GM18520 (cell line): ENCODE measurements around the gene FAM174B.

Experiments
- ATAC-seq: cut with Tn5 transposase; IDR thresholded peaks from one replicate; pipeline ENCODE4 v1.9.1; 2021; ENCODE audit not compliant: unreplicated experiment

FAM174B gene

DNA sequence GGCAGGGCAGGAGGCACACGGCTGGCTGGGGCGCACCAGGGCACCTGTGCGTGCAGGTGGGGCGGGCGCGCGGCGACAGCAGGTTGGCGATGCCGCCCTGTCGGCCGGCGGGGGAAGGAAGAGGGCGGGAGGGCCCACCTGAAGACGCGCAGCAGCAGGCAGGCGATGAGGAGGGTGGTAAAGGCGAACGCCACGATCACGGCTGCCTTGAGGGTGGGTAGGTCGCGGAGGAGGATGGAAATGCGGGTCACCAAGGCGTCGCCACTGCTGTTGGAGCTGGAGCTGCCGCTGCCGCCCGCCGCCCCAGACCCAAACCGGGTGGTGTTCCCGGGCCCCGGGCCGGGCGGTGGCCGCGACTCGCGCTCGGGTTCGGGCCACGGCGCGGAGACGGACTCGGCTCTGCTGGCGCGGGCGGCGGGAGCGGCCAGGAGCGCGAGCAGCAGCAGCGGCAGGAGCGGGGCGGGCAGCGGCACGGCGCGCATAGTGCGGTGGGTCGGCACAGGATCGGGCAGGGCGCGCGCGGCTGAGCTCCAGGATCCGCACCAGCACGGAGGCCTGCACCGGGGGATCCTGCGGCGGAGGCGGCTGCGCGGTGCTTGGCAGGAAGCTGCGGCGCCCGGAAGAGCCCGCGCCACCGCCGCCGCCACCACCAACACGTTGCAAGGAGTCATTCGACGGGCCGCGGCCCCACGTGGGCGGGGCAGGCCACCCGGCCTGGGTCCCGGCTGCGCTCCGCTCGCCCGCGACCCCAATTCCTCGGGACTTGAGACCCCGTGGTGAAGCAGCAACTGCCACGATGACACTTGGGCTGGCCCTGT is at the start of gene FAM174B:
TSS of gene FAM174B (minus strand) at position 598 of the 818 bp plus-strand sequence.
- no peak for ATAC-seq

DNA sequence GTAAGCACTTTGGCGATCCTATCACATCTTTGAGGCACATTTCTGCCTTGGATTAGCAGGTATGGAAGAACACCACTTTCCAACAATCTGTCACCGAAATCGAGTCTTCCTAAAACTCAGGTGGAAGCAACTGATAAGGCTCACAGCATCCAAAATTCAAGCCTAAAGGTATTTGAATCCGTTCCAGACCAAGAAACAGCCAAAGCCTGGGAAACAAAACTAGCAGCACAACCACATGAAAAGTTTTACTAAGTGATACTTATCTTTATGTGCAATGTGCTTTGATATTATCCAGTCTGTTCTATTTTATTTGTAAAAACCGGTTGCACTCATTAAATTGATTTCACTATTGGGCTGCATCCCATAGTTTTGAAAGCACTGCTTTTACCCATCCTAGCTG is 40.5 kb upstream of the FAM174B start:
- no peak for ATAC-seq

DNA sequence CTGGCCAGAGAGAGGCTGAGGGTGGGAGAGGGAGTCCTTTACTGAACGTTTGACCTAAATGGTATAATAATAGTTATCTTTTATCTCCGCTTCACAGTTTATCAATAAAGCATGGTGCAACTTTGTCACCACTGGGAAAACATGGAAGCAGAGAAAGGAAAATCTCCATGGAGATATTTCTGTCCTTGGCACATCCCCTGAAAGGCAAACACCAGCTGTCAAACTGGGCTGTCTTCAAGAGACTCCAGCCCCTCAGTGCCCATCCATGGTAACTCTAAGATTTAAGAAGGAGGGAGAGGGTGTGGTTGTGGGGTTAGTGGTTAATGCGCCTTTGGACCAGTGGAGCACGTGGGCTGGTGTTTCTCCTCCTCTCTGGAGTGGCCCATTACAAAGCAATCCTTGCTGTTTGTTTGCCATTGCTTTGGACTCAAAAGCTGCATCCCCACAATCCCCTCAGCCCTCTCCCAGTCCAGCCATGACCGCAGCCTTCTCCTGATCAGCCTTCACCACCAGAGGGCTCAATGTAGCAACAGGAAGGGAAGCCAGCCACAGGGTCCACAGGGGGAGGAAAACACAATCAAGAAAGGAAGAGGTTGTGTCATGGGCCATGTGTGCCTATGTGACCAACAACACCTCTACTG is 38.2 kb upstream of the FAM174B start:
- ATAC-seq, result no peak

DNA sequence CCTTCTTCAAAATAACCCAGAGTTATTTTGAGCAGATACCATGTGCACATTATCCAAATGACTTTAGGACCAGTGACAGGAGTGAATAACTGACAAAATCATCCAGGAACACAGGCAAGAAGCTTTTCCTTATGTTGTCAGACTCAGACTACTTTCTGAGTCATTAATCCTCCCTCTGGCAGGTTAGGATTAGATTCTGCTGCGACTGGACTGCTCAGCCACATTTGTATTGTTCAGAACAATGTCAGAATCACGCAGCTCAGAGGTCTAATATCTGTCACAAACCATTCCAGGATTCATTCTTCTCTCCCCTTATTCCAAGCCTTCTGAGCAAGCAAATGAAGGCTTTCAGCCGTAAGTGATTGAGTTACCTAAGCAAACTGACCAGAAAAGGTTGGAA is 34.8 kb upstream of the FAM174B start:
- no peak for ATAC-seq

DNA sequence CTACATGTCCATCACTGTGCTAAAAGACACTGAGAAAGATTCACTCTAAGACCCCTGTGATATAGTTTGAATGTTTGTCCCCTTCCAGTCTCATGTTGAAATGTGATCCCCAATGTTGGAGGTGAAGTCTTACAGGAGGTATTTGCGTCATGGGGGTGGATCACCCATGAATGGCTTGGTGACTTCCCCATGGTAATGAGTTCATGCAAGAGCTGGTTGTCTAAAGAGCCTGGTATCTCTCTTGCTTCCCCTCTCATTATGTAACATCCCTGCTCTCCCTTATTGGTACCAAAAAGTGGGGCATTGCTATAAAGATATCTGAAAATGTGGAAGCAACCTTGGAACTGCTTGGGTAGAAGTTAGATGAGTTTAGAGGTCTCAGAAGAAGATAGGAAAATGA is 32.2 kb upstream of the FAM174B start:
- no peak for ATAC-seq

DNA sequence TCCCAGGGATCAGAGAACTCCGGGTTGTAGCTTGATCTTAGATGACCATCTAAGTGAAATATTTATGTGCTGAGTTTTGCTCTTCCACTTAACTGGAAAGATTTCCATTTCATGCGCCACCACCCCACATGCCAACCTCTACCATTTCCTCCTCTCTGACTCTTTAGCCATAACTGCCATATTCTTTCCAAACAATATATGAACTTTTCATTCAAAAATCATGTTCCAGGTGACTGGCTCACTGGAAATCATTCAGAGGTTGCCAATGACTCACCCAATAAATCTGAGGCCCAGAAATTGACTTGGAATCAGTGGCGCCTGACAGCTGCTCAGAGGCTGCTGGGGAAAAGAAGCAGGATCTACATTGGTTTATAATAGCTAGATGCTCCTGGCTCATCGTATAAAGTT is 31.6 kb upstream of the FAM174B start:
- ATAC-seq, result no peak

DNA sequence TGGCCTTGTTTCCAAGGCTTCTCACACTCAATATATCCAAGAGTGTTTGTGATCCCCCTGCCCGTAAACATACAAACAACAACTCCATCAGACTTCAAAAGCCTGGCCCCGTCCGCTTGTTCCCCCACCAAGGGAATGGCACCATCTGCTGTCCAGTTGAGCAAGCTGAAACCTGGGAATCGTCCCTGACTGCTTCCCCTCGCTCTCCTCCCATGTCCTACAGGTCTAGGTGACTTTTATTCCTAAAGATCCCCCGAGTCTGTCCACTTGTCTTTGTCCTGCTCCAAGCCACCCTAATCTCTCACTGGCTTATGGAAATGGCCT is 27.9 kb upstream of the FAM174B start:
- no peak for ATAC-seq

DNA sequence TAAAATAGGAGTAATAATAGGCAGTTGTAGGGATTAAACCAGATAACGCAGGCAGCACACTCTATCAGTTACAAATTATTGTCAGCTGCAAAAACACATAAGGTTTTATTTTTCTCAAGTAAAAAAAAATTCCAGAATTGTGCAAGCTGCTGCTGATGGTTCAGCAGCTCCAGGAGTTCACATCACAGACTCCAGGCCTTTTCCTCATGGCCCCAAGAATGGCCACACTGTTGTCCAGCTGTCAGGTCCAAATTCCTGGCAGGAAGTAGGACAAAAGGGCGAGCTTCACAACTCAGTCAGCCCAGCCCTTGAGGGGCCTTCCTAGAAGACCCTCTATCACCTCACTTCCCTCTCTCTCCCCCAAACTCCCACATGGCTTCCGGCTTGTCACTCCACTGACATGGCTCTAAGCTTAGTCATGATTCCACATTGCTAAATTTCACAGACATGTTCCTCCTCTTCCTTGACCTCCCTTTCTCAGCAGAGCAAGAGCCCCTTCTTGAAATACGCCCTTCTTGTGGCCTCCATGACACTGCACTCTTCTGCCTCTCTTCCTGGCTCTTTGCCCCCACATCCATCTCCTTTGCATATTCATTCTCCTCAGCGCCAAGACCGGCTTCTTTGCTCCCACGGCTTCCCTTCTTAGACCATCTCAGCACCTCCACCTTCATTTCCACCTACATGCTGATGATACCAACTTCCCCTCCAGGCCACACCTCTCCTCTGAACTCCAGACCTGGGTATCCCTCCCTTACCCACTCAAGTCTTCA is 27.4 kb upstream of the FAM174B start:
- ATAC-seq, result no peak

DNA sequence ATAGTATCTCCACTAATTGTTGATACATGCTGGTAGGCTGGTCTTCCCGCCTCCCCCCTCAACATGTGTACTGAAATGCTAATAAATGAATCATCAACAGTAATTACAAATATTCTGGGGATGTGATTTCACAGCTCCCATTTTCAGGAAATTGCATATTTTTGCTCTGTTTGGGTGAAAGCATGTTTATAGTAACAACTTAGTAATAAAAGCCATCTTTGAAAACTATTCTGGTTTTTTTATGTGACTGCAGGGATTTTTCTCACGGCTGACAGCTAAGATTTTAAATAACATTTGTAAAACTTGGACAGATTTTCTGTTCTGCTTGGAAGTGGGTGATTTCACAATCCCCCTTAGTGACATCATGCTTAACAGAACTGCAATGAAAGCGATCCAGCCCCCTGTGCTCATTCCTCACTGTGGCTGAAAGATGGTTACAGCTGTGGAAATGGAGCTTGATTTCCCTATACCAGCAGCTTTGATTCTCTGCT is 25.6 kb upstream of the FAM174B start:
- ATAC-seq, result no peak

DNA sequence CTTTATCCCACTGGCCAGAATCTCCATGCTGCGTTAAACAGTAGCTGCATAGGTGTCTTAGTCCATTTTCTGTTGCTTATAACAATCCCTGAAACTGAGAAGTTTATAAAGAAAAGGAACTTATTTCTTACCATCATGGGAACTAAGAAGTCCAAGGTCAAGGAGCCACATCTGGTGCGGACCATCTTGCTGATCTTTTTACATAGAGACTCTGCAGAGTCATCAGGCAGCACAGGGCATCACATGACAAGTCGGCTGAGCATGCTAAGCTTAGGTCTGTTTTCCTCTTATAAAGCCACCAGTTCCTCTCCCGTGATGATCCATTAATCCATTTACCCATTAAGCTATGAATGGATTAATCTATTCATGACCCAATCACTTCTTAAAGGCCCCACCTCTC is 22.4 kb upstream of the FAM174B start:
- no peak for ATAC-seq

DNA sequence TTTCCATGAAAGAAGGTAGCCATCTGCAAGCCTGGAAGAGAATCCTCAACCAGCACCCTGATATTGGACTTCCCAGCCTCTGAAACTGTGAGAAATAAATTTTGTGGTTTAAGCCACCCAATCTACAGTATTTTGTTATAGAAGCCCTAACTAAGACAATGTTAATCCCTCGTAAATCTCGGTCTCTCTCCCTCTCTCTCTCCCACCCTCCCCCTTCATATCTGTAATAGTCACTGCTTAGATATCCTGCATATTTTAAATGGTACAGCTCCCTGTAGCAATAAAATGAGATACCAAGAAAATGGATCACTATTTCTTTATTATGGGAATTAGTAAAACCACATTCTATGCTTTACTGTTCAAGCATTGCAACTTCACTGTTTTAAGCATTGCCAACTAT is 21.0 kb upstream of the FAM174B start:
- ATAC-seq, result no peak

DNA sequence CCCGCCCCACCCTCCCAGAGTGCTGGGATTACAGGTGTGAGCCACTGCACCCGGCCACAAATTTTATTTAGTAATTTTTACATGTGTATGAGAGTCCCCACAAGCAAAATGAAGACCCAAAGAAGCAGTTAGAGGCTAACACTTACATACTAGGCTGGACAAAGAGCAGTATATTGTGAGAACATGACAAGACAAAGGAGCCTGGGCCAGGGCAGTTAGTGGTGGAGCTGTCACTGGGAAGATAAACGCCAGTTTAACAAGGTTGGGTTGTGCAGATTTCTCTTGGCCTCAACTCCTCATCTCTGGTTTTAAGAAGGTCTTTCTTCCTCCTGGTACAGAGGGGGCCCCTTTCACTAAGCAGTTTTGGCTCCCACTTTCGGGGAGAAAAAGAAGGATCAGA is 19.9 kb upstream of the FAM174B start:
- ATAC-seq, result no peak

DNA sequence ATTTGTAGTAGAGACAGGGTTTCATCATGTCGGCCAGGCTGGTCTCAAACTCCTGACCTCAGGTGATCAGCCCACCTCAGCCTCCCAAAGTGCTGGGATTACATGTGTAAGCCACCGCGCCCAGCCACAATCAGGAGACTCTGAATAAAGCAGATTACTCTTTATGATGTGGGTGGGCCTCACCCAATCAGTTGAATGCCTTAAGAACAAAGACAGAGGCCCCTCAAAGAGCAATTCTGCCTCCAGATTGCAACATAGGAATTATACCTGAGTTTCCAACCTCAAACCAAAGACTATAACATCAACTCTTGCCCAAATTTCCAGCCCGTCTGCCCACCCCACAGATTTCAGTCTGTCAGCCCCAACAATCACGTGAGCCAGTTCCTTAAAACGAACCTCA is 18.8 kb upstream of the FAM174B start:
- no peak for ATAC-seq

DNA sequence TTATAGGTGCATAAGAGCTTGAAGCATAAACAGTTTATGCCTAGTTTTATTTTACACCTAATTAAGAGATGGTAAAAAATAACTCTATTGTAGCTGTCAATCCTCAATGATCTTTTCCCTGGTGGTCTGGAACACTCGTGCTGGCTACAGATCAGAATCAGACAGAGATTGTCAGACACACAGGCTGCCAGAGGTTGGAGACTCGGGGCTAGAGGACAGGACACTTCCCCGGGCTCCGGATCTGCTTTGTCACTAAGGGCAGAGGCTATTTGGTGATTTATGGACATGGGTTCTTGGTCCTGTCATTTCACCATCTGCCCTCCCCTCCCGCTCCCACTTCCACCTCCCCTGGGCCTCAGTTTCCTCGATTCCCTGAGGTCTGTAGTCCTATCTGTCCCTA is 16.5 kb upstream of the FAM174B start:
- ATAC-seq, result no peak

DNA sequence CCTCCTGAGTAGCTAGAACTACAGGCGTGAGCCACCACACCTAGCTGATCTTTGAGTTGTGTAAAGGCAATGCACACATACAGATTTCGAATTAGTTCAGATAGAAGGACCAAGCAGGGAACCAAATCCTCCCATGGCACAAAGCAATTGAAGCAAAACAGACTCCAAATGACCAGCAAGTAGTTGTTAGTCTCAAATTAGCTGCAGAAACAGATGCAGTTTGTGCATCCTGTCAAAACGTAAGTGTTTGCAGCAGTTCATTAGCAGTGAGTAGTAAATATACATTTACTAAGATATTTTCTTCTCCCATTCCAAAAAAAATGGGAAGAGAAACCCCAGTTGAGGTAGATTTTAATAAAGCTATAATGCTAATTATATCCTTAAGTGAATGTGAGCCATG is 15.8 kb upstream of the FAM174B start:
- no peak for ATAC-seq

DNA sequence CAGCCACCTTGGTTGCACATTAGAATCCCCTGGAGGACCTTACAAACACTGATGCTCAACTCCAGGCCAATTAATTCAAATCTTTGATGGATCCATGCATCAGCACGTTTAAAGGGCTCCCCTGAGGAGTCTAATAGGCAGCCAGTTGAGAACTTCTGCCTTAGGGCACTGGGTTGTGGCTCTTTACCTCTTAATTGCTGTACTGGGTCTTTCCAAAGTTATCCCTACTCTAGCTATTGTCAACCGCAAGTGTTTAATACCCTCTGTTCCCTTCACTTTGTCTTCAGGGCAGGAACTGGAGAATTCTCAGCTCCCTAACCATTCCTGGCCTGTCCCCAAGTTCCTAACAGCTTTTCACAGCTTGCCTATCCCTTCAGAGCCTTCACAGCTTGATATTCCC is 15.0 kb upstream of the FAM174B start:
- ATAC-seq, result no peak

DNA sequence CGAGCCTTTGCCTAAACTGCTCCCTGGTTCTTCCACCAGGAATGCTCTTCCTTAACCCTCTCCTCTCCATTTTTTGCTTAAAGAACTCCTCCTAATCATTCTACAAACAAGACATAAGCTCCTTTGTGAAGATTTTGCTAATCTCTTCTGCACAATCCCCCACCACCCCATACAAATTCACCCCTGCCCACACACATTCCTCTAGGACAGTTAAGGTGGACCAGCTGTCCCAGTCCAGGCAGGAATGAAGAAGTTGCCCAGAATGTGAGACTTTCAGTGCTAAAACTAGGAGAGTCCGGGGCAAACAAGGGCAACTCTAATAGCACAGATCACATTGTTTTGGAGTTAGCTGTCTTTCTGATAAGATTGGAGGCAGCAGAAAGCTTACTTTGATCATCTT is 13.9 kb upstream of the FAM174B start:
- ATAC-seq, result no peak

DNA sequence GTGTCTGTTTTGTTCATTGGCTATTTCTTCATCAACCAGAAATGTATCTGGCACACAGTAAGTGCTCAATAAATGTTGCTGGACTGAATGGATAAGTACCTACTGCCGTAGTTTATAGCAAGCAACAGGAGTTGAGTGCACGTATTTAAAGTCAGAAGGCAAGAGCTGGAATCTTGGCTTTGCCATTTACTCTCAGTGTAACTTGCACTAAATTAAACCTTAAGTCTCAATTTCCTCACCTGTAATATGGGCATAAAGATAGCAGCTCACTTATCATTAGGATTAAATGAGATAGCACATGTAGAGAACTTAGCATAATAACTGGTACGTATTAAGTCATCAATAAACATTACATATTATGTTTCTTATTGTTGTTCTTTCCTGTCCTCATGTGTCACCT is 13.0 kb upstream of the FAM174B start:
- ATAC-seq, result no peak

DNA sequence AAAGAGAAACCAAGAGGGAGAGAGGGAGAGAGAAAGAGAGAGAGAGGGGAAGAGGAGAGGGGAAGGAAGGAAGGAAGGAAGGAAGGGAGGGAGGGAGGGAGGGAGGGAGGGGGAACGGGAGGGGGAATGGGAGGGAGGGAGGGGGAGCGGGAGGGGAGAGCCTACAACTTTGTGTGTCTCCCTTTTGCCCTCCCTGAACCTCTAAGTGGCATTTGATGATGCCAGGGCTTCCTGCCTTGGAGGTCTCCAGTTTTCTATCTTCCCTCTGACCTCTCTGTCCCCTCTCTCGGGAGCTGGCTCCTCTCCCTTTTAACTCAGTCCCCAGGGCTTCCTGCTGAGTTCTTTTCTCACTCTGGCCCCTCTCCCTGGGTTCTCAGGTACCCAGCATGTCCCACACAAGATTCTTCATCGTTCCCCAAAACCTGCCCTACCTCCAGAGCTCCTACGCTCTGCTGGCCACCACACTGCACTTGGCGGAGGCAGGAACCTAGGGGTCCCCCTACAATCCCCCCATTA is 12.5 kb upstream of the FAM174B start:
- ATAC-seq, result no peak

DNA sequence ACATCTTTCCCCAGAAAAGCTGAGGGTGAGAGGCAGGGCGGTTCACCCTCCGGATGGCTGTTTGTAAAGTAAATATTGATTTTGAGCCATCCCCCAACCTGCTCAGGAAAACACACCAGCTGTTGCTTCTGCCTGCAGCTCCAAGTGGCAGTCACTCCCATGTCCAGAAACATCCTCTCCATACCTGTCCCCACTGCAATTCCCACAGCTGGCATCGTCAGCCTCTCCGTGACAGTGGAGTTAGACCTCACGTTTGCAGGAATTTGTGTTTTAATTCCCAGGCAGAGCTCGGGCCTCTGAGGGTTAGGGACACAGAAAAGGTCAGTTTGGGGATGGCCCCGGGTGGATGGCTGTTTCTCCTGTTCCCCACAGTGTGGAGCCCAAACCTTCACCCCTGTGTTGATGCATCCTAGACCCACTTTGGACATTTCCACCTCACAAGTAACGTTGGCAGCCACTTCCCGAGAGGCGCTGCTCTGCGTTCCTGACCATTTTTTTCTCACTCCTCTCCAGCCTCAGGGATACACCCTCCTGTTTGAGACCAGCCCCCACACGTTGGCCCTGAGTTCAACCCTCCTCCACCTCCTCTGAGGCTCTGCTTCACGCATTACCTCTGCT is 11.8 kb upstream of the FAM174B start:
- ATAC-seq, result no peak

DNA sequence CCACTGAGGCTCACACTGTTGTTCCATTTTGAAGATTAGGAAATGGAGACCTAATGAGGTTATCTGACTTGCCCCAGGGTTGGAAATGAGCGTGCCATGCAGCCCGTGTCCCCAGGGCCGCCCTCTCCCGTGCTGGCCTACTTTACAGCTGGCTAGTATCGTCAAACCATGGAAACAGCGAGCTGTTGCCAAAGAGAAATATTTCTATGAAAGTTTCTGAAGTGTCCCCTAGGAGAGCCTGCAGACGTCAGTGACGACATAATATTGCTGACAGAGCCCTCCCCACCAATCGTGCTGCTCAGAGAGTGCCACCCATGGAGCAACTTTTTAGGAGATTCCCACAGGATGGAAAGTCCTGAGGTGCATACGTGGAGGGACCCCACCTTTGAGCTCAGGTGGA is 11.2 kb upstream of the FAM174B start:
- ATAC-seq, result no peak
